HepG2 (cell line): ENCODE data around the gene SPTBN4. TPM values are rescaled to one million over a fixed set of nuclear protein-coding genes. Genes with fewer than 3 reads are reported as not detected.

Experiments used
- BORCS8-MEF2B ChIP-seq: sonication (generic); formaldehyde crosslinking; IDR thresholded peaks from 2 replicates; pipeline ENCODE4 v1.8.0; 2022; ENCODE audit warnings: mild to moderate bottlenecking, missing genetic modification reagents
- DRAP1 ChIP-seq: IDR thresholded peaks from 2 replicates; pipeline ENCODE4 v1.6.1; 2016; ENCODE audit warnings: missing genetic modification reagents, missing compliant biosample characterization
- HOXA3 ChIP-seq: sonication (generic); formaldehyde crosslinking; IDR thresholded peaks from 2 replicates; pipeline ENCODE4 v1.5.0; 2020; ENCODE audit warnings: missing genetic modification reagents
- IKZF5 ChIP-seq: IDR thresholded peaks from 2 replicates; pipeline ENCODE4 v1.6.1; 2018; ENCODE audit warnings: missing genetic modification reagents, mild to moderate bottlenecking, missing compliant biosample characterization
- ISL2 ChIP-seq: sonication (generic); formaldehyde crosslinking; IDR thresholded peaks from 2 replicates; pipeline ENCODE4 v1.5.0; 2020; ENCODE audit warnings: missing genetic modification reagents
- KAT2B ChIP-seq: fragments of 150-350 bp; IDR thresholded peaks from 2 replicates; pipeline ENCODE4 v1.6.1; 2014; ENCODE audit warnings: low read depth, low read length, borderline replicate concordance
- KDM5B ChIP-seq: sonication (generic); formaldehyde crosslinking; IDR thresholded peaks from 2 replicates; pipeline ENCODE4 v1.4.0; 2020; ENCODE audit warnings: missing genetic modification reagents, mild to moderate bottlenecking, borderline replicate concordance
- MAX ChIP-seq: IDR thresholded peaks from 2 replicates; pipeline ENCODE4 v1.6.1; 2012; ENCODE audit warnings: inconsistent platforms
- MEIS1 ChIP-seq: sonication (generic); formaldehyde crosslinking; IDR thresholded peaks from 2 replicates; pipeline ENCODE4 v1.9.0; 2021; ENCODE audit warnings: mild to moderate bottlenecking, missing genetic modification reagents, moderate library complexity, borderline replicate concordance
- NFYC ChIP-seq: IDR thresholded peaks from 2 replicates; pipeline ENCODE4 v1.6.1; 2016; ENCODE audit warnings: missing genetic modification reagents, missing compliant biosample characterization
- RBAK ChIP-seq: sonication (generic); formaldehyde crosslinking; IDR thresholded peaks from 2 replicates; pipeline ENCODE4 v1.5.1; 2020; ENCODE audit warnings: mild to moderate bottlenecking, missing genetic modification reagents
- RCOR2 ChIP-seq: IDR thresholded peaks from 2 replicates; pipeline ENCODE4 v1.6.1; 2016; ENCODE audit warnings: missing biosample characterization, missing genetic modification reagents
- TFDP2 ChIP-seq: sonication (generic); formaldehyde crosslinking; IDR thresholded peaks from 2 replicates; pipeline ENCODE4 v1.4.0; 2020; ENCODE audit warnings: missing genetic modification reagents
- ZBTB20 ChIP-seq: sonication (generic); formaldehyde crosslinking; IDR thresholded peaks from 2 replicates; pipeline ENCODE4 v1.8.1; 2023; ENCODE audit warnings: missing genetic modification reagents, low read depth, mild to moderate bottlenecking, borderline replicate concordance
- ZC3H13 ChIP-seq: sonication (generic); formaldehyde crosslinking; IDR thresholded peaks from 2 replicates; pipeline ENCODE4 v1.8.1; 2023; ENCODE audit warnings: mild to moderate bottlenecking, missing genetic modification reagents, moderate library complexity
- ZHX2 ChIP-seq, 2 experiments: sonication (generic) in 1 of 2; formaldehyde crosslinking in 1 of 2; IDR thresholded peaks; 2 replicates each; pipeline versions ENCODE4 v1.6.1 to v1.9.0; 2014 to 2022; ENCODE audit warnings: antibody characterized with exemption in 1 of 2, borderline replicate concordance in 1 of 2, inconsistent platforms in 1 of 2, low read depth in 1 of 2, missing genetic modification reagents in 1 of 2
- ZNF256 ChIP-seq: sonication (generic); formaldehyde crosslinking; conservative IDR thresholded peaks from 2 replicates; pipeline ENCODE4 v1.4.0; 2020; ENCODE audit warnings: missing genetic modification reagents
- ZNF547 ChIP-seq: sonication (generic); formaldehyde crosslinking; IDR thresholded peaks from 2 replicates; pipeline ENCODE4 v1.5.1; 2020; ENCODE audit warnings: mild to moderate bottlenecking, missing genetic modification reagents
- ZNF670 ChIP-seq: sonication (generic); formaldehyde crosslinking; IDR thresholded peaks from 2 replicates; pipeline ENCODE4 v1.8.0; 2022; ENCODE audit warnings: mild to moderate bottlenecking, missing genetic modification reagents, borderline replicate concordance
- ZNF883 ChIP-seq: sonication (generic); formaldehyde crosslinking; IDR thresholded peaks from 2 replicates; pipeline ENCODE4 v1.5.1; 2020; ENCODE audit warnings: mild to moderate bottlenecking, missing genetic modification reagents; ENCODE audit errors: not compliant biosample characterization
- ZNF891 ChIP-seq: sonication (generic); formaldehyde crosslinking; IDR thresholded peaks from 2 replicates; pipeline ENCODE4 v1.5.0; 2020; ENCODE audit warnings: mild to moderate bottlenecking, missing genetic modification reagents
- polyA plus RNA-seq, 8 experiments: library from polyadenylated mRNA; depleted of rRNA in 3 of 8; stranded (reverse) in 7 of 8; unstranded in 1 of 8; fragments of >200 nt; fragmentation: Illumina TruSeq in 4 of 8; extraction: Trizol in 4 of 8; gene quantifications; 2 replicates each; pipeline versions ENCODE4 v1.2.1 to v1.2.3, GENCODE V29; 2011 to 2016; ENCODE audit warnings: low read depth in 4 of 8, missing spikeins in 1 of 8, mixed read lengths in 1 of 8; ENCODE audit not compliant: insufficient read depth in 1 of 8
- total RNA-seq, 5 experiments: library from RNA; depleted of rRNA; stranded (reverse); fragments of >200 nt; fragmentation: Illumina TruSeq; extraction: Trizol; gene quantifications; 2 replicates each; pipeline ENCODE4 v1.2.3, GENCODE V29; 2016; ENCODE audit warnings: low read depth in 1 of 5

The SPTBN4 gene
- total and polyA plus RNA-seq, 2 of the 13 experiments (the other 11 are each of a cell fraction or from before 2014, with no cell fraction given): 0.11 TPM

- TF ChIP-seq ZNF883 (CRISPR knock-in tag) (peak; percentile 52), BORCS8-MEF2B (CRISPR knock-in tag) (peak; percentile 60; the same call in 1 of the 2 replicates), KAT2B (no peak), ZNF891 (CRISPR knock-in tag) (no peak), MAX (peak; percentile 69), IKZF5 (CRISPR knock-in tag) (peak; percentile 60), ZHX2 (IDR thresholded peaks at IDR 0.05; ENCODE audit: low read depth) (peak; percentile 54; the same call in 1 of the 2 replicates), ZHX2 (CRISPR knock-in tag; IDR thresholded peaks at IDR 0.05; ENCODE audit: borderline replicate concordance) (no peak), ZNF670 (CRISPR knock-in tag) (peak; percentile 54; the same call in 1 of the 2 replicates), RCOR2 (CRISPR knock-in tag) (no peak), NFYC (peak; percentile 72), DRAP1 (peak; percentile 85), ZNF547 (CRISPR knock-in tag) (peak; percentile 82; the same call in 1 of the 2 replicates), HOXA3 (CRISPR knock-in tag) (peak; percentile 61), ZNF256 (CRISPR knock-in tag) (0 out of 2 replicates have a peak, but pooled peaks have one; percentile 47), ZC3H13 (CRISPR knock-in tag) (peak; percentile 84), KDM5B (CRISPR knock-in tag) (0 out of 2 replicates have a peak, but pooled peaks have one; percentile 45), ISL2 (no peak; the same call in 1 of the 2 replicates), MEIS1 (CRISPR knock-in tag) (peak; percentile 84), TFDP2 (CRISPR knock-in tag) (peak; percentile 65; the same call in 1 of the 2 replicates), ZBTB20 (0 out of 2 replicates have a peak, but pooled peaks have one; percentile 42), RBAK (CRISPR knock-in tag) (no peak)
These were observed 1.1 kb upstream of the SPTBN4 start, which contains the start of gene BLVRB (continued) for GRCh38 chr19:40465557-40466218.
